Coronary artery (tissue), 2 donors: ENCODE measurements around the gene BRAF.
A peak's percentile ranks its signal among the peaks of the same experiment; 100 is the strongest.
"Not testable (repeated sequence)": the region's sequence is repeated elsewhere in the genome, so short reads cannot be mapped to it uniquely, and the experiment has no call there.

Source experiments
- DNase-seq: peaks from one replicate; pipeline ENCODE4 v3.0.0-alpha.2; 2017; ENCODE audit warnings: low spot score
- H3K27ac ChIP-seq, 2 donors: fragments of 200-600 bp; sonication (generic); one replicate each; pipeline ENCODE4 v1.5.1; 2016 to 2019
- H3K4me3 ChIP-seq: fragments of 200-600 bp; sonication (generic); 2 replicates; pipeline ENCODE4 v1.5.1; 2016; ENCODE audit warnings: mild to moderate bottlenecking, moderate library complexity
- TF ChIP-seq, protein P1 (sequence below): fragments of 200-600 bp; sonication (generic); IDR thresholded peaks from one replicate; pipeline ENCODE4 v1.5.1; 2019; ENCODE audit warnings: antibody characterized with exemption

BRAF gene

GRCh38 chr7:140829720-140830119 lies 95.0 kb downstream of the BRAF start:
- Histone ChIP-seq H3K4me3 (no peak overlapping the region), H3K27ac (no peak overlapping the region)
- TF ChIP-seq, protein P1, sequence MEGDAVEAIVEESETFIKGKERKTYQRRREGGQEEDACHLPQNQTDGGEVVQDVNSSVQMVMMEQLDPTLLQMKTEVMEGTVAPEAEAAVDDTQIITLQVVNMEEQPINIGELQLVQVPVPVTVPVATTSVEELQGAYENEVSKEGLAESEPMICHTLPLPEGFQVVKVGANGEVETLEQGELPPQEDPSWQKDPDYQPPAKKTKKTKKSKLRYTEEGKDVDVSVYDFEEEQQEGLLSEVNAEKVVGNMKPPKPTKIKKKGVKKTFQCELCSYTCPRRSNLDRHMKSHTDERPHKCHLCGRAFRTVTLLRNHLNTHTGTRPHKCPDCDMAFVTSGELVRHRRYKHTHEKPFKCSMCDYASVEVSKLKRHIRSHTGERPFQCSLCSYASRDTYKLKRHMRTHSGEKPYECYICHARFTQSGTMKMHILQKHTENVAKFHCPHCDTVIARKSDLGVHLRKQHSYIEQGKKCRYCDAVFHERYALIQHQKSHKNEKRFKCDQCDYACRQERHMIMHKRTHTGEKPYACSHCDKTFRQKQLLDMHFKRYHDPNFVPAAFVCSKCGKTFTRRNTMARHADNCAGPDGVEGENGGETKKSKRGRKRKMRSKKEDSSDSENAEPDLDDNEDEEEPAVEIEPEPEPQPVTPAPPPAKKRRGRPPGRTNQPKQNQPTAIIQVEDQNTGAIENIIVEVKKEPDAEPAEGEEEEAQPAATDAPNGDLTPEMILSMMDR, result no peak
- no peak for DNase-seq

GRCh38 chr7:140828741-140829140 lies 96.0 kb downstream of the BRAF start:
- H3K27ac ChIP-seq, result no peak overlapping the region
- no peak overlapping the region for H3K4me3 ChIP-seq
- TF ChIP-seq, protein P1, result no peak
- no peak for DNase-seq

- not testable (repeated sequence) for H3K27ac ChIP-seq, DNase-seq, H3K4me3 ChIP-seq
Observed at GRCh38 chr7:140817383-140817782, 107.3 kb downstream of the BRAF start.

DNA sequence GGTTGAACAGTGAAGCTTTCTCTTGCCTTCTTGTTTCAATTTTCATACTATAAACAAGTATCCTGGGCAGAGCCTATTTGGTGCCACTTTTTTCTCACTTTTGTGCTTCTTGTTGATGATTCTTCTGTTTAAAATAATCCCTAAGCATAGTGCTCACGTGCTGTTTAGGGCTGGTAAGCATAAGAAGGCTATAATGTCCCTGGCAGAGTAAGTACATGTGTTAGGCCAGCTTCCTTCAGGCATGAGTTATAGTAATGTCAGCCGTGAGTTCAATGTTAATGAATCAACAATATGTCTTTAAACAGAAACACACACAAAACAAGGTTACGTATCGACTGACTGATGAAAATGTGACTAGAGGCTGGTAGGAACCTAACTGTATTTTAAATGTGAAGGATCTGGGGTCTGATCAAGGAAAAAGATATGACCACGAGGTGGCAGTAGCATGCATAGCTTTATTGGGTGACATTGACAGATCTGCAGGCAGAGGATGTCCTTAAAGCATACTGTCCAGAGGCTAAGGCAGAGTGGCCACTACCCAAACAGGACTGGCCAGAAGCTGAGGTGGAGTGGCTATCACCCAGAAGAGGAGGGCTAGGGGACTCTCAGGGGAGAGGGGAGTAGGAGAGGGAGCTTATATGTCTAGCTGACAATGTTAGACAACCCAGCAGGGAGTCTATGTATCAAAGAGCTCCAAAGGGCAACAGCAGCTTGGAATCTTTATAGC lies 113.7 kb downstream of the BRAF start:
- TF ChIP-seq, protein P1, result peak; percentile 52
- H3K27ac ChIP-seq, result no peak overlapping the region
- DNase-seq, result no peak
- H3K4me3 ChIP-seq, result no peak overlapping the region

GRCh38 chr7:140810385-140810784 lies 114.3 kb downstream of the BRAF start:
- TF ChIP-seq, protein P1, result no peak
- no peak for DNase-seq
- H3K4me3 ChIP-seq, result no peak overlapping the region
- no peak overlapping the region for H3K27ac ChIP-seq

GRCh38 chr7:140778975-140779374 lies 145.8 kb downstream of the BRAF start:
- DNase-seq, result no peak
- TF ChIP-seq, protein P1, result no peak

DNA sequence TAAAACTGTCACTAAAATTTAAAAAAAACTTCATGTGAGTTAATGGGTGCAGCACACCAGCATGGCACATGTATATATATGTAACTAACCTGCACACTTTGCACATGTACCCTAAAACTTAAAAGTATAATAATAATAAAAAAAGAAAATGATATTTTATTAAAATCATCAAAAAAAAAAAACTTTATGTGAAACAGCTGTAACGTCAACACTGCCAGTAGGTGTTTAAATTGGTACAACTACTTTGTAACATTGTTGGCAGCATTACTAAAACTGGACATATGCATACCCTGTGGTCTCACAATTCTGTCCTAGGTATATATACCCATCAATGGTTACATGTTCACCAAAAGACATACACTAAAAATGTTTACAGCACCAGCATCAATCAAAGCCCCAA lies 146.2 kb downstream of the BRAF start:
- H3K27ac ChIP-seq, result no peak overlapping the region
- TF ChIP-seq, protein P1, result no peak
- DNase-seq, result no peak
- no peak overlapping the region for H3K4me3 ChIP-seq

More at GRCh38 chr7:140778975-140779374, 145.8 kb downstream of the BRAF start:
- Histone ChIP-seq H3K4me3 (no peak overlapping the region), H3K27ac (no peak overlapping the region)
